GM10266 (cell line): Measurements from ENCODE around the gene PINLYP.
A peak's percentile ranks its signal among the peaks of the same experiment; 100 is the strongest.

Experiments
- DNase-seq: peaks from one replicate; pipeline ENCODE4 v3.0.0; 2012; ENCODE audit errors: extremely low spot score
- TF ChIP-seq, protein P1 (sequence below): IDR thresholded peaks from 2 replicates; pipeline ENCODE4 v1.5.1; 2012; ENCODE audit warnings: mild to moderate bottlenecking, low read depth; ENCODE audit not compliant: control insufficient read depth, insufficient read depth; ENCODE audit errors: missing control alignments

The PINLYP gene

DNA sequence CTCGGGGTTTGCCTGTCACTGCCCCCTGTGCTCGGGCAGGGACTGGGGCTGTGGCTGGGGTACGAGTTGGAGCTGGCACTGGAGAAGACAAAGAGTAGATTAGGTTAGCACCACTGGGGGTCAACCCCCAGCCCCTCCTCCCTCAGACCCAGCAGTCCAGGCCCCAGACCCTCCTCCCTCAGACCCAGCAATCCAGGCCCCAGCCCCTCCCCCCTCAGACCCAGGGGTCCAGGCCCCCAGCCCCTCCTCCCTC is 23.5 kb upstream of the PINLYP start:
- DNase-seq = no peak
- TF ChIP-seq, protein P1, sequence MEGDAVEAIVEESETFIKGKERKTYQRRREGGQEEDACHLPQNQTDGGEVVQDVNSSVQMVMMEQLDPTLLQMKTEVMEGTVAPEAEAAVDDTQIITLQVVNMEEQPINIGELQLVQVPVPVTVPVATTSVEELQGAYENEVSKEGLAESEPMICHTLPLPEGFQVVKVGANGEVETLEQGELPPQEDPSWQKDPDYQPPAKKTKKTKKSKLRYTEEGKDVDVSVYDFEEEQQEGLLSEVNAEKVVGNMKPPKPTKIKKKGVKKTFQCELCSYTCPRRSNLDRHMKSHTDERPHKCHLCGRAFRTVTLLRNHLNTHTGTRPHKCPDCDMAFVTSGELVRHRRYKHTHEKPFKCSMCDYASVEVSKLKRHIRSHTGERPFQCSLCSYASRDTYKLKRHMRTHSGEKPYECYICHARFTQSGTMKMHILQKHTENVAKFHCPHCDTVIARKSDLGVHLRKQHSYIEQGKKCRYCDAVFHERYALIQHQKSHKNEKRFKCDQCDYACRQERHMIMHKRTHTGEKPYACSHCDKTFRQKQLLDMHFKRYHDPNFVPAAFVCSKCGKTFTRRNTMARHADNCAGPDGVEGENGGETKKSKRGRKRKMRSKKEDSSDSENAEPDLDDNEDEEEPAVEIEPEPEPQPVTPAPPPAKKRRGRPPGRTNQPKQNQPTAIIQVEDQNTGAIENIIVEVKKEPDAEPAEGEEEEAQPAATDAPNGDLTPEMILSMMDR = no peak

DNA sequence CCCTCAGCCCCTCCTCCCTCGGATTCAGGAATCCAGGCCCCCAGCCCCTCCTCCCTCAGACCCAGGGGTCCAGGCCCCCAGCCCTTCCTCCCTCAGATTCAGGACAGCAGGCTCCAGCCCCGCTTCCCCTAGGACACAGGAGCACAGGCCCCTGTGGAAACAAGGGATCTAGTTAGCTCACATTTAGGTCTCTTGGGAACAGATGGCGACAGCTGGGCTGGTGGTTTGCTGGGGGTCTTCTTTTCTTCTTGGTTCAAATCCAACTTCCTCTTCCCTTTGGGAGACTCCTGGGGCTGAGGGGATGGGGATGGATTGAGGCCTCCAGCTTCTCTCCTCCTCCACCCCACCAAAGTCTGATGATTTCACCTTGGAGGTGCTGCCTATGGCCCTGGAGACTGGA is 23.0 kb upstream of the PINLYP start:
- TF ChIP-seq, protein P1 = no peak
- DNase-seq = no peak

DNA sequence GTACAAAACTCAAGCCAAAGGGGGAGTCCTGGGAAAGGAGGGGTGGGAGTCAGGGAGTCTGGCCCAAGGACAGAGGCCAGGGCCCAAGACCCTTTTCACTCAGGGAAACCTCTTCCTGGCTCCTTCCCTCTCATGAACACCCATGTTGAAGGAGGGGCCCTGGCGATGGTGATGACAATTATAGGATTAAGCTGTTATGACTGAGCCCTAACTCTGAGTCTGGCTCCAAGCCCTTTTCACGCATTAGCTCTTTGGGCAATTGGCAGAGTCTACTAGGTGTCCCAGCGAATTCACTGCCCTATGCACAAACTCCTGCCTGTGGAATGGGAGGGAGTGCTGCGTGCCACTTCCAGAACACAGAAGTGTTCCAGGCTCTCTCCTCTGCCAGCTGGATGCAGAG is 21.9 kb upstream of the PINLYP start:
- TF ChIP-seq, protein P1 = no peak
- DNase-seq = no peak

DNA sequence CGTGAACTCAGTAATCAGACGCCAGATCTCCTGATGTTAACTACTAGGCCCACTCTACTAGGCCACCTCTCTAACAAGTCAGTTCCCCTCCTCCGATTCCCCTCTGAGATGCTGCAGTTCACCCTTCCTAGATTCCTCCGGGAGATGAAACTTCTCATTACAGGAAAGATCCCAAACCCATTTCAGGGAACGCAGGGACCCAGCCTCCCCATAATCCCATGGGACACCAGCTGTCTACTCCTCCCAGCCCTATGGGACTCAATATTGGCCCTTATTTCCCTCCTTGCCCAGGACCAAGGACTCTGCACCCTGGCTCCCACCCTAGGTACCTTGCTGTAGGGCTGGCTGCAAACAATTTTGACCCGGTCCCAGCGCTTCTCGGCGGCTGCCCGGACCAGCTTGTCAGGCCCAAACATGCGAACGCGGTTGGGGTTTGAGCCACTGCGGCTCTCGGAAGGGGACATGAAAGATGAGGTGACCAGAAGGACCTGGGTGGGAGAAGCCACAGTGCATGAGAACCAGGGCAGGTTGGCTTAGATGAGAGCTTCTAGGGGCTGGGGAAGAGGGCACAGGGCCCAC is 21.2 kb upstream of the PINLYP start:
- TF ChIP-seq, protein P1 = no peak

DNA sequence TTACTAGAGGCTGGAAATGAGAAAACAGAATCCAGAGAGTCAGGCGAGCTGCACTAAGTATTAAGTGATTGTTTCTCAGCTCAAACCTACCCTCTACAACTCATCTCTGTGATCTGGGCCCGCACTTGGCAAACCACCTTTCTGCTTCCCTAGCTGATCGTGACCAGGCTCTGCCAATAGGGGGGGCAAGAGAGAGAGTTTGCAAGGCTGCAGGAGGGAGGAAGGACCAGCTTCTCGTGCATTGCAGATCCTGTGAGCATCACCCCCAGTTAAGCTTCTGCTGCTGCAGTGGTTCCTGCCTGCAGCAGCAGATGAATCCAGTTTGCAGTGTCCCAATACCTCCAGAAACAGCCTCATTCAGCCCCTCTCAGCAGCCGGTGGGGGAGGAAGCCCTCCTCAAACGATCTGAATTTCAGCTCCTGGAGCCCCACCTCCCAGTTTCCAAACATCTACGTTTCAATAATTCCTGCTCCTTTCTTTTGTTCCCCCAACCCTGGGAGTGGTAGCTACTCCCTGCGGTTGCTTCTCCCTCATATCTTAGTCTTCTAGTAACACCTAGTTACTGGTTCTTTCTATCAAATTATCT is 20.3 kb upstream of the PINLYP start:
- peak; percentile 84 for DNase-seq
- TF ChIP-seq, protein P1 = peak; percentile 90

More for the DNA sequence above, 21.2 kb upstream of the PINLYP start:
- no peak for DNase-seq

DNA sequence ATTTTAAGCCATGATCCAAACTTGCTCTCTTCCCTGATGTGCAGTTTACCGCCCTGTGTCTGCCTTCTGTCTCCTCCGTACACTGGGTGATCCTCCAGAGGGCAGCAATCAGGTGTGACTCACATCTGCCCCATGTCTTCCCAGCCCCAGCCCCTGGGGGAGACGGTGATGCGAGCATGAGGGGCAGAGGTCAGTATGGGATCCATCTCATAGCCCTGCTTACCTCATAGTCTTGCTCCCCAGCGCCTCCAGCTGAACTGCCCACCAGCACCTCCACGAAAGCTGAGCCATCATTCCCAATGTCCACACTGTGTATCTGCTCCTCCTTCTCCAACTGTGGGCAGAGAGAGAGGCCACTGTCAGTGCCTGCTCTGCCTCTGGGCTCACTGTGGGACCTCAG is 14.9 kb upstream of the PINLYP start:
- DNase-seq = no peak
- TF ChIP-seq, protein P1 = no peak

DNA sequence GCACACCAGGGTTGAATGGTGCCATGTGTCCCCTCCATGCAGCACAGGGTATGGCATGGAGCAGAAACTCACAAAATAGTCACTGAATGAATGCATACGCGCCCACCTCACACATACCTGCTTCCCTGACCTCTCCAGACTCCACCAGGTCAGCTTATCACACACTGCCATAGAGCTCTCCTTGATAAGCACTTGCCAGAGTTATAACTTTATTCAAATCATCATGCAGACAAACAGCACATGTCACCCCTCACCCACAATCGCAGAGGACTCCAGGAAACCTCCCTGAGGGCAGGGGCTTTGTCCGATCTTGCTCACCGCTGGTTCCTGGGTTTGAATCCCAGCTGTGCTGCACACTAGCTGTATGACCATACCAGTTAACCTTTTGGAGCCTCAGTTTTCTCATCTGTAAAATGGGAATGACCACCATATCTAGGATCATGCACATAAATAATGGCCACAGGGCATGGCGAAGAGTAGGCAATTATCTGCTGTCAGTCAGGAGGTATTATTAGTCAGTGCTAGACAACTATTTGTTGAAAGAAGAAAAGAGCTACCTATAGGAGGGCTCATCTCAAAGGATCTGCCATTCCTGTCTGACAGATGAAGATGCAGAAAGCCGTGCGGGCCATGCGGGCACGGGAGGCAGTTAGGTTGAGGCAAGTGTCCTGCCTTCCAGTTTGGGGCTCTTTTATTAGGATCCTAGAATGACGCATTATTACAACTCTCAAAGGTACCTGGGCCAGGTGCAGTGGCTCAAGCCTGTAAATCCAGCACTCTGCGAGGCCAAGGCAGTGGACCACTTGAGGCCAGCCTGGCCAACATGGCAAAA is 14.2 kb upstream of the PINLYP start:
- DNase-seq = no peak

More for the DNA sequence above, 14.2 kb upstream of the PINLYP start:
- TF ChIP-seq, protein P1 = no peak
